WTC11 (cell line): Measurements from ENCODE around the gene SPATA3. TPM values are rescaled to one million over a fixed set of nuclear protein-coding genes. Genes with fewer than 3 reads are reported as not detected.
A peak's percentile ranks its signal among the peaks of the same experiment; 100 is the strongest.

Experiments
- ATAC-seq: fragments of 200-7000 bp; cut with Tn5 transposase; 2 replicates; pipeline ENCODE4 v1.10.0; 2021; ENCODE audit warnings: mild to moderate bottlenecking, moderate library complexity
- CTCF ChIA-PET: fragments of 300-600 bp; sonication (Branson Sonifier 250); formaldehyde crosslinking; loops from one replicate; lab custom pipeline; 2021; ENCODE audit warnings: antibody characterized with exemption; lab: Charles Lee
- POLR2A ChIA-PET: fragments of 350-600 bp; sonication (Branson Sonifier 250); formaldehyde crosslinking; loops from one replicate; lab custom pipeline; 2021; ENCODE audit warnings: antibody characterized with exemption; lab: Charles Lee
- DNase-seq: peaks from one replicate; pipeline ENCODE4 v3.0.0; 2021; ENCODE audit warnings: low spot score
- H3K27ac Mint-ChIP-seq: 2 replicates; pipeline ENCODE4 v1.8.0; 2021; ENCODE audit warnings: mixed read lengths
- H3K27me3 Mint-ChIP-seq: 2 replicates; pipeline ENCODE4 v1.8.0; 2021; ENCODE audit warnings: low read depth, mild to moderate bottlenecking, moderate library complexity, mixed read lengths
- H3K36me3 Mint-ChIP-seq: 2 replicates; pipeline ENCODE4 v1.8.0; 2021; ENCODE audit warnings: mixed read lengths
- H3K4me1 Mint-ChIP-seq: 2 replicates; pipeline ENCODE4 v1.8.0; 2022; ENCODE audit warnings: mixed read lengths
- H3K4me3 Mint-ChIP-seq: 2 replicates; pipeline ENCODE4 v1.8.0; 2021; ENCODE audit warnings: mild to moderate bottlenecking, moderate library complexity, mixed read lengths
- H3K9me3 Mint-ChIP-seq: 2 replicates; pipeline ENCODE4 v1.8.0; 2021; ENCODE audit warnings: mixed read lengths
- AFF4 ChIP-seq: sonication (generic); formaldehyde crosslinking; IDR thresholded peaks from 2 replicates; pipeline ENCODE4 v1.8.1; 2023; ENCODE audit warnings: mild to moderate bottlenecking, missing genetic modification reagents, borderline replicate concordance
- AR ChIP-seq: fragments of 250-450 bp; sonication (Bioruptor Pico); IDR thresholded peaks from 2 replicates; pipeline ENCODE4 v1.9.0; 2021; ENCODE audit warnings: mild to moderate bottlenecking
- ATF6 ChIP-seq: sonication (generic); formaldehyde crosslinking; IDR thresholded peaks from 2 replicates; pipeline ENCODE4 v1.8.1; 2023; ENCODE audit warnings: mild to moderate bottlenecking, missing genetic modification reagents
- E2F1 ChIP-seq: sonication (generic); formaldehyde crosslinking; IDR thresholded peaks from 2 replicates; pipeline ENCODE4 v1.8.0; 2022; ENCODE audit warnings: mild to moderate bottlenecking, missing genetic modification reagents
- E2F5 ChIP-seq: sonication (generic); formaldehyde crosslinking; IDR thresholded peaks from 2 replicates; pipeline ENCODE4 v1.8.1; 2022; ENCODE audit warnings: mild to moderate bottlenecking, moderate library complexity, missing genetic modification reagents
- ETV6 ChIP-seq: sonication (generic); formaldehyde crosslinking; IDR thresholded peaks from 2 replicates; pipeline ENCODE4 v1.8.1; 2022; ENCODE audit warnings: mild to moderate bottlenecking, missing genetic modification reagents
- HMGXB4 ChIP-seq: sonication (generic); formaldehyde crosslinking; IDR thresholded peaks from 2 replicates; pipeline ENCODE4 v1.8.1; 2023; ENCODE audit warnings: mild to moderate bottlenecking, moderate library complexity, missing genetic modification reagents
- JAZF1 ChIP-seq: fragments of 250-450 bp; sonication (Bioruptor Pico); IDR thresholded peaks from 2 replicates; pipeline ENCODE4 v1.9.0; 2021; ENCODE audit warnings: moderate library complexity, mild to moderate bottlenecking, inconsistent platforms
- MAX ChIP-seq: sonication (generic); formaldehyde crosslinking; IDR thresholded peaks from 2 replicates; pipeline ENCODE4 v1.8.0; 2022; ENCODE audit warnings: mild to moderate bottlenecking, missing genetic modification reagents
- OVOL2 ChIP-seq: fragments of 250-450 bp; sonication (Bioruptor Pico); IDR thresholded peaks from 2 replicates; pipeline ENCODE4 v1.9.0; 2021; ENCODE audit warnings: mild to moderate bottlenecking, borderline replicate concordance
- RORB ChIP-seq: fragments of 250-450 bp; sonication (Bioruptor Pico); IDR thresholded peaks from 2 replicates; pipeline ENCODE4 v1.9.0; 2021; ENCODE audit warnings: mild to moderate bottlenecking
- TP53 ChIP-seq: sonication (generic); formaldehyde crosslinking; IDR thresholded peaks from 2 replicates; pipeline ENCODE4 v1.8.1; 2023; ENCODE audit warnings: mild to moderate bottlenecking, missing genetic modification reagents
- USF1 ChIP-seq: sonication (generic); formaldehyde crosslinking; IDR thresholded peaks from 2 replicates; pipeline ENCODE4 v1.8.0; 2022; ENCODE audit warnings: mild to moderate bottlenecking, missing genetic modification reagents
- ZNF219 ChIP-seq: sonication (generic); formaldehyde crosslinking; IDR thresholded peaks from 2 replicates; pipeline ENCODE4 v1.8.0; 2023; ENCODE audit warnings: missing genetic modification reagents, mild to moderate bottlenecking, borderline replicate concordance
- total RNA-seq: library from RNA; stranded (reverse); gene quantifications from 3 replicates; pipeline ENCODE4 v1.2.3, GENCODE V29; 2021

SPATA3 gene
- total RNA-seq, 1 experiment from 2014 or later = not detected

GRCh38 chr2:230985519-230986231 lies 10.2 kb upstream of the SPATA3 start (continued):
- TF ChIP-seq E2F1 (CRISPR knock-in tag) = no peak
- TF ChIP-seq AR (CRISPR knock-in tag) = no peak
- TF ChIP-seq ATF6 (CRISPR knock-in tag) = no peak
- TF ChIP-seq JAZF1 (CRISPR knock-in tag) = no peak
- no peak for TF ChIP-seq TP53 (CRISPR knock-in tag)

GRCh38 chr2:230986520-230987136 lies 9.3 kb upstream of the SPATA3 start:
- peak overlapping the region; percentile 61 for H3K4me3 Mint-ChIP-seq
- H3K4me1 Mint-ChIP-seq = peaks cover 24% of the 10 kb centered on the region
- no peaks in the 10 kb centered on the region for H3K36me3 Mint-ChIP-seq
- TF ChIP-seq ZNF219 (CRISPR knock-in tag) (no peak), ETV6 (CRISPR knock-in tag) (0 out of 2 replicates have a peak, but pooled peaks have one; percentile 8)
- H3K27me3 Mint-ChIP-seq = no peaks in the 10 kb centered on the region
- H3K27ac Mint-ChIP-seq = peak overlapping the region; percentile 58
- POLR2A ChIA-PET = no interaction called here
- CTCF ChIA-PET = interaction anchor here (0.6 to 6.3 kb wide), 30 partner anchors 9 to 407 kb away, joined by 3 to 85 read pairs (median 6); partner anchors contain the start of genes GPR55 and SPATA3
- ATAC-seq = no peak
- no peak for DNase-seq
- H3K9me3 Mint-ChIP-seq = no peaks in the 10 kb centered on the region

GRCh38 chr2:230987137-230988020 lies 8.5 kb upstream of the SPATA3 start:
- peaks cover 24% of the 10 kb centered on the region for H3K4me1 Mint-ChIP-seq
- H3K36me3 Mint-ChIP-seq = no peaks in the 10 kb centered on the region
- no peaks in the 10 kb centered on the region for H3K27me3 Mint-ChIP-seq
- ChIA-PET POLR2A (interaction anchor here (0.7 kb wide), 1 partner anchor 85 kb away, joined by 3 read pairs; no protein-coding TSS in a partner anchor), CTCF (interaction anchor here (0.6 to 6.3 kb wide), 35 partner anchors 8 to 406 kb away, joined by 3 to 85 read pairs (median 5); partner anchors contain the start of genes GPR55 and SPATA3)
- peak overlapping the region; percentile 61 for H3K4me3 Mint-ChIP-seq
- DNase-seq = peak; percentile 92
- ATAC-seq = peak; percentile 78
- no peaks in the 10 kb centered on the region for H3K9me3 Mint-ChIP-seq
- H3K27ac Mint-ChIP-seq = peak overlapping the region; percentile 58
- TF ChIP-seq USF1 (CRISPR knock-in tag) = 0 out of 2 replicates have a peak, but pooled peaks have one; percentile 34
- no peak for TF ChIP-seq RORB (CRISPR knock-in tag)
- no peak for TF ChIP-seq OVOL2 (CRISPR knock-in tag)
- peak; percentile 66; the same call in 1 of the 2 replicates for TF ChIP-seq HMGXB4
- TF ChIP-seq MAX = peak; percentile 91
- no peak for TF ChIP-seq E2F5 (CRISPR knock-in tag)
- no peak for TF ChIP-seq AFF4 (CRISPR knock-in tag)
